Neural cell (in vitro differentiated cells): ENCODE results near the gene CD2. TPM values are rescaled to one million over a fixed set of nuclear protein-coding genes. Genes with fewer than 3 reads are reported as not detected.

Source experiments
- H2AFZ ChIP-seq: fragments of 200-600, 300-800 bp; sonication (generic), shearing (Covaris generic); 2 replicates; pipeline ENCODE4 v1.6.0; 2014; ENCODE audit warnings: low read depth, mild to moderate bottlenecking, antibody characterized with exemption, low read length, moderate library complexity
- H3F3A ChIP-seq: fragments of 200-600 bp; shearing (Covaris generic); 2 replicates; pipeline ENCODE4 v1.6.1; 2016; ENCODE audit warnings: mild to moderate bottlenecking, moderate library complexity, mixed read lengths, antibody characterized with exemption, low read length; ENCODE audit not compliant: insufficient read depth, poor library complexity, severe bottlenecking
- H3K27ac ChIP-seq: fragments of 200-600, 300-800 bp; sonication (generic), shearing (Covaris generic); 2 replicates; pipeline ENCODE4 v1.5.1; 2014; ENCODE audit warnings: mild to moderate bottlenecking, low read length, moderate library complexity
- H3K27me3 ChIP-seq: fragments of 300-800, 200-600 bp; sonication (generic), shearing (Covaris generic); 2 replicates; pipeline ENCODE4 v1.6.0; 2014; ENCODE audit warnings: mild to moderate bottlenecking, low read depth, low read length, moderate library complexity; ENCODE audit not compliant: insufficient read depth
- H3K36me3 ChIP-seq: fragments of 300-800, 200-600 bp; sonication (generic), shearing (Covaris generic); 2 replicates; pipeline ENCODE4 v1.5.1; 2014; ENCODE audit warnings: mild to moderate bottlenecking, antibody characterized with exemption, low read length, moderate library complexity; ENCODE audit not compliant: insufficient read depth
- H3K4me2 ChIP-seq: fragments of 300-800, 200-600 bp; sonication (generic), shearing (Covaris generic); 2 replicates; pipeline ENCODE4 v1.6.0; 2014; ENCODE audit warnings: mild to moderate bottlenecking, low read length
- H3K4me3 ChIP-seq: fragments of 300-800, 200-600 bp; sonication (generic), shearing (Covaris generic); 2 replicates; pipeline ENCODE4 v1.5.1; 2014; ENCODE audit warnings: mild to moderate bottlenecking, low read length, moderate library complexity
- H3K79me2 ChIP-seq: fragments of 200-600 bp; shearing (Covaris generic); replicated peaks from 2 replicates; pipeline ENCODE4 v1.6.0; 2014; ENCODE audit warnings: mild to moderate bottlenecking, low read length, moderate library complexity; ENCODE audit not compliant: insufficient read depth
- H3K9ac ChIP-seq: fragments of 300-800, 200-600 bp; sonication (generic), shearing (Covaris generic); 2 replicates; pipeline ENCODE4 v1.6.1; 2016; ENCODE audit warnings: mild to moderate bottlenecking, low read length, mixed read lengths
- H3K9me2 ChIP-seq: fragments of 200-600 bp; shearing (Covaris generic); 2 replicates; pipeline ENCODE4 v1.6.1; 2016; ENCODE audit warnings: mild to moderate bottlenecking, low read length, mixed read lengths; ENCODE audit not compliant: insufficient read depth
- H3K9me3 ChIP-seq: fragments of 200-600, 300-800 bp; sonication (generic), shearing (Covaris generic); 2 replicates; pipeline ENCODE4 v1.6.1; 2016; ENCODE audit warnings: mild to moderate bottlenecking, mixed run types, low read length, moderate library complexity, mixed read lengths
- H4K20me1 ChIP-seq: fragments of 200-600 bp; shearing (Covaris generic); 2 replicates; pipeline ENCODE4 v1.6.1; 2016; ENCODE audit warnings: mild to moderate bottlenecking, mixed run types; ENCODE audit not compliant: insufficient read depth
- EP300 ChIP-seq: fragments of 450-650 bp; conservative IDR thresholded peaks from 2 replicates; pipeline ENCODE4 v1.6.1; 2014; ENCODE audit warnings: antibody characterized with exemption, mild to moderate bottlenecking, moderate library complexity; ENCODE audit not compliant: poor library complexity, severe bottlenecking
- EZH2 ChIP-seq: fragments of 200-600, 300-800 bp; shearing (Covaris generic), sonication (generic); IDR thresholded peaks from 2 replicates; pipeline ENCODE4 v1.6.1; 2014; ENCODE audit warnings: antibody characterized with exemption, low read length, borderline replicate concordance, mild to moderate bottlenecking; ENCODE audit not compliant: insufficient read depth, poor library complexity, severe bottlenecking
- MXI1 ChIP-seq: fragments of 450-650 bp; conservative IDR thresholded peaks from 2 replicates; pipeline ENCODE4 v1.6.1; 2014; ENCODE audit warnings: antibody characterized with exemption, mild to moderate bottlenecking; ENCODE audit not compliant: poor library complexity, severe bottlenecking
- POLR2AphosphoS5 ChIP-seq: IDR thresholded peaks from 2 replicates; pipeline ENCODE4 v1.6.1; 2012
- RAD21 ChIP-seq: fragments of 450-650 bp; conservative IDR thresholded peaks from 2 replicates; pipeline ENCODE4 v1.6.1; 2014; ENCODE audit warnings: antibody characterized with exemption, mild to moderate bottlenecking, moderate library complexity
- SMC3 ChIP-seq: fragments of 450-650 bp; conservative IDR thresholded peaks from 2 replicates; pipeline ENCODE4 v1.6.1; 2014; ENCODE audit warnings: antibody characterized with exemption, mild to moderate bottlenecking, moderate library complexity; ENCODE audit not compliant: poor library complexity
- TAF1 ChIP-seq: IDR thresholded peaks from 2 replicates; pipeline ENCODE4 v1.6.1; 2012; ENCODE audit warnings: low read depth
- polyA plus RNA-seq: library from polyadenylated mRNA; depleted of rRNA; stranded (reverse); fragments of >200 nt; gene quantifications from 2 replicates; pipeline ENCODE4 v1.2.3, GENCODE V29; 2014
- TF ChIP-seq, protein P1 (sequence below): IDR thresholded peaks from 2 replicates; pipeline ENCODE4 v1.6.1; 2012; ENCODE audit warnings: borderline replicate concordance
- TF ChIP-seq, protein P2 (sequence below): fragments of 450-650 bp; IDR thresholded peaks from 2 replicates; pipeline ENCODE4 v1.5.1; 2014; ENCODE audit warnings: antibody characterized with exemption, mild to moderate bottlenecking, moderate library complexity; ENCODE audit not compliant: poor library complexity, severe bottlenecking

The CD2 gene
- polyA plus RNA-seq, 1 donor from 2014 or later = not detected

DNA sequence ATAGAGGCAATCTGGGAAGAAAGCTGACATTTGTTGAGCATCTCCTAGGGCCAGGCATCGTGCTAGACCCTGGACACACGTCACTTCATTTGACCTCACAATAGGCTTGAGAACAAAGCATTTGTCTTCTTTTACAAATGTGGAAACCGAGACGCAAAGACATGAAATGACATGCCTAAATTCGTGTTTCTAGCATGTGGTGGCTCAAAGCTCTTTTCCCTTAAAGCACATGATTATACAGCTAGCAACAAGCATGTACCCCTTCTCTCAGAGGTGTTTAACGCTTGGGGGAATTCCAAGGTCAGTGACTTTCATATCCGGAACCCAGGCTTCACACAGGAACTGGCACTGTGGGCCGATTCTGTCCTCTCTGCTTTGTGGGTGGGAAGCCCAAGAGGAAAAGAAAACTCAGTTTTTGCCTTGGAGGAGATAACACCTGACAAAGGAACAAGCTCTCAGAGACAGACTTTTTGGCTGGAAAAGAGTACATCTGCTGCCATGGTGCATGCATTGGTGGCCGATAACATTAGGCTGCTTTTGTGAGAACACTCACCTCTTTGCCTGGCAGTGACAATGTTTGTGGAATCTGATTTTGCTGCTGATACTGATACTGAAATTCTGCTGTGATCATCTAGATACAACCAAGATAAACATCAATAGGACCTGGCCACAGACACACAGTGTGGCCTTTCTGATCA lies 15.4 kb upstream of the CD2 start:
- H3K4me2 ChIP-seq = no peak overlapping the region
- H3K36me3 ChIP-seq = no peaks in the 10 kb centered on the region
- no peak overlapping the region for H3K9ac ChIP-seq
- H3F3A ChIP-seq = no peaks in the 10 kb centered on the region
- no peaks in the 10 kb centered on the region for H4K20me1 ChIP-seq
- no peak overlapping the region for H2AFZ ChIP-seq
- no peaks in the 10 kb centered on the region for H3K27me3 ChIP-seq
- H3K9me2 ChIP-seq = no peaks in the 10 kb centered on the region
- H3K27ac ChIP-seq = no peak overlapping the region
- no peaks in the 10 kb centered on the region for H3K79me2 ChIP-seq
- H3K4me3 ChIP-seq = no peak overlapping the region
- no peak for TF ChIP-seq MXI1
- TF ChIP-seq POLR2AphosphoS5 = no peak
- no peak for TF ChIP-seq RAD21
- TF ChIP-seq, protein P1, sequence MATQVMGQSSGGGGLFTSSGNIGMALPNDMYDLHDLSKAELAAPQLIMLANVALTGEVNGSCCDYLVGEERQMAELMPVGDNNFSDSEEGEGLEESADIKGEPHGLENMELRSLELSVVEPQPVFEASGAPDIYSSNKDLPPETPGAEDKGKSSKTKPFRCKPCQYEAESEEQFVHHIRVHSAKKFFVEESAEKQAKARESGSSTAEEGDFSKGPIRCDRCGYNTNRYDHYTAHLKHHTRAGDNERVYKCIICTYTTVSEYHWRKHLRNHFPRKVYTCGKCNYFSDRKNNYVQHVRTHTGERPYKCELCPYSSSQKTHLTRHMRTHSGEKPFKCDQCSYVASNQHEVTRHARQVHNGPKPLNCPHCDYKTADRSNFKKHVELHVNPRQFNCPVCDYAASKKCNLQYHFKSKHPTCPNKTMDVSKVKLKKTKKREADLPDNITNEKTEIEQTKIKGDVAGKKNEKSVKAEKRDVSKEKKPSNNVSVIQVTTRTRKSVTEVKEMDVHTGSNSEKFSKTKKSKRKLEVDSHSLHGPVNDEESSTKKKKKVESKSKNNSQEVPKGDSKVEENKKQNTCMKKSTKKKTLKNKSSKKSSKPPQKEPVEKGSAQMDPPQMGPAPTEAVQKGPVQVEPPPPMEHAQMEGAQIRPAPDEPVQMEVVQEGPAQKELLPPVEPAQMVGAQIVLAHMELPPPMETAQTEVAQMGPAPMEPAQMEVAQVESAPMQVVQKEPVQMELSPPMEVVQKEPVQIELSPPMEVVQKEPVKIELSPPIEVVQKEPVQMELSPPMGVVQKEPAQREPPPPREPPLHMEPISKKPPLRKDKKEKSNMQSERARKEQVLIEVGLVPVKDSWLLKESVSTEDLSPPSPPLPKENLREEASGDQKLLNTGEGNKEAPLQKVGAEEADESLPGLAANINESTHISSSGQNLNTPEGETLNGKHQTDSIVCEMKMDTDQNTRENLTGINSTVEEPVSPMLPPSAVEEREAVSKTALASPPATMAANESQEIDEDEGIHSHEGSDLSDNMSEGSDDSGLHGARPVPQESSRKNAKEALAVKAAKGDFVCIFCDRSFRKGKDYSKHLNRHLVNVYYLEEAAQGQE = no peak
- TF ChIP-seq TAF1 = no peak
- TF ChIP-seq, protein P2, sequence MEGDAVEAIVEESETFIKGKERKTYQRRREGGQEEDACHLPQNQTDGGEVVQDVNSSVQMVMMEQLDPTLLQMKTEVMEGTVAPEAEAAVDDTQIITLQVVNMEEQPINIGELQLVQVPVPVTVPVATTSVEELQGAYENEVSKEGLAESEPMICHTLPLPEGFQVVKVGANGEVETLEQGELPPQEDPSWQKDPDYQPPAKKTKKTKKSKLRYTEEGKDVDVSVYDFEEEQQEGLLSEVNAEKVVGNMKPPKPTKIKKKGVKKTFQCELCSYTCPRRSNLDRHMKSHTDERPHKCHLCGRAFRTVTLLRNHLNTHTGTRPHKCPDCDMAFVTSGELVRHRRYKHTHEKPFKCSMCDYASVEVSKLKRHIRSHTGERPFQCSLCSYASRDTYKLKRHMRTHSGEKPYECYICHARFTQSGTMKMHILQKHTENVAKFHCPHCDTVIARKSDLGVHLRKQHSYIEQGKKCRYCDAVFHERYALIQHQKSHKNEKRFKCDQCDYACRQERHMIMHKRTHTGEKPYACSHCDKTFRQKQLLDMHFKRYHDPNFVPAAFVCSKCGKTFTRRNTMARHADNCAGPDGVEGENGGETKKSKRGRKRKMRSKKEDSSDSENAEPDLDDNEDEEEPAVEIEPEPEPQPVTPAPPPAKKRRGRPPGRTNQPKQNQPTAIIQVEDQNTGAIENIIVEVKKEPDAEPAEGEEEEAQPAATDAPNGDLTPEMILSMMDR = no peak
- no peak for TF ChIP-seq EP300
- no peak for TF ChIP-seq EZH2
- TF ChIP-seq SMC3 = no peak
- H3K9me3 ChIP-seq = peaks cover 7% of the 10 kb centered on the region

DNA sequence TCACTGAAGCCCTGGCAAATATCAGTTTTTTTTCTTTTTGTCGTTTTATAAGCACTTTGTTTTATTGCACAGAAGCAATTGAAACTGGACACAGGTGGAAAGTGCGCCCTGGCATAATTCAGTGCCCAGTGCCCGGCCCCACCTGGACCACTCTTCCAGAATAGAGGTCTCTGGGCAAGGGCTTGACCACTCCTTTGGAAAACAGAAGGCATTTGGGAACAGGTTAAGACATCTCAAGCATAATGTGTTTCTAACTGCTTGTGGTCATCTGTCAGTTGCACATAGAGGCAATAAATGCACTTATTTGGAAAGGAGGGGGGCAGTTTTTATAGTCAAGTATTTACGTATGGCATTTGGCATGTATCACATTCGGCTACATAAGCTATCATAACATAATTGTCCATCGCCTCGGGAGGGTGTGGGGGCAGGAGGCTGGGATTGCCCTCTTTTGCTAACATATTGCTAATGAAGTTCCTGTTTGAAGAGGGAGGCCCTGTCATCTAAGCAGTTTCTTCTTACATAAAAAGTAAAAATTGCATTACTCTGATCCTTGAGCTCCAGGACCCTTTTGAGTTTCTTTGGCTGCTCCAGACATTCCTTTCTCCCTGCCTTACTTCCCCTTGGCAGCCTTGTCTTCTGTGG lies 14.7 kb upstream of the CD2 start:
- Histone ChIP-seq H4K20me1 (no peaks in the 10 kb centered on the region), H3K27ac (no peak overlapping the region), H3K4me3 (no peak overlapping the region), H3K79me2 (no peaks in the 10 kb centered on the region), H3K9ac (no peak overlapping the region), H3K9me3 (peaks cover 9% of the 10 kb centered on the region), H3K36me3 (no peaks in the 10 kb centered on the region), H3K27me3 (no peaks in the 10 kb centered on the region), H3F3A (no peaks in the 10 kb centered on the region), H2AFZ (no peak overlapping the region), H3K9me2 (no peaks in the 10 kb centered on the region), H3K4me2 (no peak overlapping the region)
- no peak for TF ChIP-seq POLR2AphosphoS5
- TF ChIP-seq SMC3 = no peak
- TF ChIP-seq EP300 = no peak
- TF ChIP-seq, protein P1 = no peak
- TF ChIP-seq RAD21 = no peak
- TF ChIP-seq, protein P2 = no peak
- no peak for TF ChIP-seq EZH2
- TF ChIP-seq TAF1 = no peak
- no peak for TF ChIP-seq MXI1
